ENCODE results near the gene CCDC9.

- TF ChIP-seq EZH2 (IDR thresholded peaks at IDR 0.05) (no peak), CTCF (IDR thresholded peaks at IDR 0.05) (no peak)
Measured at GRCh38 chr19:47313754-47314295, 57.5 kb downstream of the CCDC9 start.

Measured in neural progenitor cell (in vitro differentiated cells).